HCT116 (cell line): ENCODE data around the gene FAM72D. TPM values are rescaled to one million over a fixed set of nuclear protein-coding genes. Genes with fewer than 3 reads are reported as not detected.
"Not testable (repeated sequence)": the region's sequence is repeated elsewhere in the genome, so short reads cannot be mapped to it uniquely, and the experiment has no call there.

ENCODE experiments used
- ATAC-seq: fragments of 200-7000 bp; cut with Tn5 transposase; 2 replicates; pipeline ENCODE4 v1.9.1; 2020; ENCODE audit warnings: mild to moderate bottlenecking, moderate library complexity
- BruUV-seq: library from RNA; stranded (reverse); fragments of 400-500 nt; replicated peaks from 2 replicates; lab custom pipeline; 2021; lab: Mats Ljungman, UMichigan
- CTCF ChIA-PET: fragments of 300-600 bp; sonication (Branson Sonifier 250); formaldehyde crosslinking; loops from one replicate; lab custom pipeline; 2021; ENCODE audit warnings: antibody characterized with exemption; lab: Charles Lee
- POLR2A ChIA-PET: fragments of 300-600, 350-600 bp; sonication (Branson Sonifier 250); formaldehyde crosslinking; loops from one replicate; lab custom pipeline; 2021; ENCODE audit warnings: antibody characterized with exemption; lab: Charles Lee
- RAD21 ChIA-PET, 2 experiments: fragments of 300-600 bp; sonication (Branson Sonifier 250); formaldehyde crosslinking; loops; one replicate each; lab custom pipeline; 2023; ENCODE audit warnings: low total read pairs in 2 of 2; ENCODE audit not compliant: uncharacterized antibody in 2 of 2, unreplicated experiment in 2 of 2, low non-redundant PET in 1 of 2; lab: Charles Lee
- DNase-seq: peaks from one replicate; pipeline ENCODE4 v3.0.0-alpha.2; 2010; ENCODE audit warnings: low read depth, low spot score
- H2AFZ ChIP-seq: fragments of 200-600 bp; shearing (Covaris generic), sonication (generic); 2 replicates; pipeline ENCODE4 v1.6.1; 2017; ENCODE audit warnings: low read depth, mixed run types, mixed read lengths, antibody characterized with exemption, low read length; ENCODE audit not compliant: poor library complexity, severe bottlenecking
- H3K27ac ChIP-seq: 2 replicates; pipeline ENCODE4 v1.5.1; 2012; ENCODE audit warnings: low read depth, low read length
- H3K27me3 ChIP-seq: fragments of 200-600 bp; sonication (generic); 2 replicates; pipeline ENCODE4 v1.6.1; 2016; ENCODE audit warnings: mixed run types, low read length, mixed read lengths; ENCODE audit not compliant: insufficient read depth
- H3K36me3 ChIP-seq, 2 experiments: fragments of 200-500 bp in 1 of 2; fragments of 200-600 bp in 1 of 2; sonication (Bioruptor generic) in 1 of 2; sonication (generic) in 1 of 2; 2 replicates each; pipeline versions ENCODE4 v1.5.1 to v1.6.1; 2014 to 2016; ENCODE audit warnings: low read length in 2 of 2, inconsistent platforms in 1 of 2, mixed read lengths in 1 of 2, mixed run types in 1 of 2; ENCODE audit not compliant: insufficient read depth in 2 of 2, control insufficient read depth in 1 of 2
- H3K4me1 ChIP-seq, 2 experiments: fragments of 200-600 bp in 1 of 2; sonication (generic) in 1 of 2; 2 replicates each; pipeline versions ENCODE4 v1.5.1 to v1.6.1; 2012 to 2017; ENCODE audit warnings: low read length in 2 of 2, inconsistent platforms in 1 of 2, mild to moderate bottlenecking in 1 of 2, mixed read lengths in 1 of 2, mixed run types in 1 of 2, moderate library complexity in 1 of 2; ENCODE audit not compliant: insufficient read depth in 2 of 2, control insufficient read depth in 1 of 2
- H3K4me2 ChIP-seq: fragments of 200-600 bp; sonication (generic); 2 replicates; pipeline ENCODE4 v1.6.1; 2017; ENCODE audit warnings: mixed run types, low read length, mixed read lengths
- H3K4me3 ChIP-seq, 2 experiments: fragments of 200-600 bp in 1 of 2; sonication (generic) in 1 of 2; replicated peaks in 1 of 2; 2 replicates each; pipeline ENCODE4 v1.5.1; 2011 to 2016; ENCODE audit warnings: low read length in 2 of 2, control low read depth in 1 of 2, low read depth in 1 of 2, mild to moderate bottlenecking in 1 of 2, mixed read lengths in 1 of 2, mixed run types in 1 of 2
- H3K79me2 ChIP-seq: fragments of 200-600 bp; sonication (generic); 2 replicates; pipeline ENCODE4 v1.6.1; 2017; ENCODE audit warnings: mild to moderate bottlenecking, mixed run types, low read length, moderate library complexity, mixed read lengths; ENCODE audit not compliant: insufficient read depth
- H3K9ac ChIP-seq: fragments of 200-600 bp; sonication (generic); 2 replicates; pipeline ENCODE4 v1.6.1; 2016; ENCODE audit warnings: low read length, mixed read lengths
- H3K9me2 ChIP-seq: fragments of 200-600 bp; sonication (generic), shearing (Covaris generic); 2 replicates; pipeline ENCODE4 v1.6.1; 2017; ENCODE audit warnings: mixed run types, mild to moderate bottlenecking, moderate library complexity; ENCODE audit not compliant: insufficient read depth
- H3K9me3 ChIP-seq, 2 experiments: fragments of 200-500 bp in 1 of 2; fragments of 200-600 bp in 1 of 2; sonication (Bioruptor generic) in 1 of 2; sonication (generic) in 1 of 2; 2 replicates each; pipeline ENCODE4 v1.6.1; 2014 to 2017; ENCODE audit warnings: low read length in 2 of 2, mixed read lengths in 2 of 2, inconsistent platforms in 1 of 2, low read depth in 1 of 2, mild to moderate bottlenecking in 1 of 2, mixed run types in 1 of 2, moderate library complexity in 1 of 2; ENCODE audit not compliant: control insufficient read depth in 1 of 2, insufficient read depth in 1 of 2
- H4K20me1 ChIP-seq: fragments of 200-600 bp; sonication (generic), shearing (Covaris generic); 2 replicates; pipeline ENCODE4 v1.6.1; 2017; ENCODE audit warnings: mixed run types, mild to moderate bottlenecking, moderate library complexity; ENCODE audit not compliant: insufficient read depth
- intact Hi-C: fragments of 100-400 bp; cut with micrococcal nuclease; formaldehyde crosslinking; loops from 2 replicates; pipeline ENCODE4 v1.10.0; 2022
- total RNA-seq: library from RNA; stranded (reverse); gene quantifications from one replicate; pipeline ENCODE4 v1.2.1, GENCODE V29; 2021; ENCODE audit not compliant: unreplicated experiment

Gene FAM72D
- total RNA-seq, 1 experiment from 2014 or later: 16.3 TPM

DNA sequence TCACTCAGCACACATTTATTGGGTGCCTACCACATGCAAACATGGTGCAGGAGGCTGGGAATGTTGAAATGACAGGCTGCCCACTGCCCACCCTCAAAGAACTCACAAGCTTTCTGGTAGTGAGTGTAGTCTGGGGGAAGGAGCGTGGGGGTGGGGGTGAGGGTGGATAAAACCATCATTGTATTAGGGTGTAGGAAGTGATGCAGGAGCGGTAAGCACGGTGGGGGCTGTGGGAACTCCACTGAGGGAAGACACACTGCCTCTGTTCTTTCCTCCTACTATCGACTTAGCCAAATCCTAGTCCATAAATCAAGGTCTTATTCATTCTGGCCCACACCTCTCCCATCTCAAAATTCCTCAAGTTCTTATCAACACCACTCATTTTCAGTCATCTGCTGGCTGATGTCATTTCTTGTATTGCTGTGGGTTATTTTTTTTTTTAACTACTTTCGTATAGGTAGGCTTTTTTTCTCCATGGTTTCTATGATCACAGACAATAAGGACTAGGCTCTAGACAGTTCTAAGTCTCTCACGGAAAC lies 21.7 kb upstream of the FAM72D start:
- H3K79me2 ChIP-seq, H3K4me3 ChIP-seq, H3K27me3 ChIP-seq, POLR2A ChIA-PET, RAD21 ChIA-PET, H3K9me3 ChIP-seq, intact Hi-C loops, DNase-seq, H3K27ac ChIP-seq, H3K4me1 ChIP-seq, H3K9me2 ChIP-seq, H2AFZ ChIP-seq, H3K36me3 ChIP-seq, CTCF ChIA-PET, H3K9ac ChIP-seq, H4K20me1 ChIP-seq, ATAC-seq, H3K4me2 ChIP-seq, BruUV-seq: not testable (repeated sequence)

DNA sequence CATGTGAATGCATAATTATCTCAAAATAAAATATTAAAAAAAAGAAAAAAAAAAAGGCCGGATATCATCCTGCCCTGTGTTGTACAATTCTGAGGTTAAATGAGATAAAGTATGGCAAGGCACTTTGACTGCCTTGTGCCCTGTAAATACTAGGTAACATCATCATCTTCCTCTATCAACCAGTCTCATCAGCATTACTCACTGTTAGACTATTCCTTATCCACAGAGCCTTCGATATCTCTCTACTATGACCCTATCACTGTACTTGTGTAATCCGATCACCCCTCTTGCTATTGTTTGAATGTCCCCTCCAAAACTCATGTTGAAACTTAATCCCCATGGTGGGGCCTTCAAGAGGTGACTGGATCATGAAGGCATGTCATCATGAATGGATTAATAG lies 18.9 kb upstream of the FAM72D start:
- H3K9me2 ChIP-seq, DNase-seq, H3K4me2 ChIP-seq, H3K27me3 ChIP-seq, H4K20me1 ChIP-seq, H3K36me3 ChIP-seq, H3K27ac ChIP-seq, RAD21 ChIA-PET, H3K9ac ChIP-seq, H3K4me1 ChIP-seq, H3K79me2 ChIP-seq, ATAC-seq, BruUV-seq, CTCF ChIA-PET, H3K9me3 ChIP-seq, H2AFZ ChIP-seq, POLR2A ChIA-PET, H3K4me3 ChIP-seq, intact Hi-C loops: not testable (repeated sequence)

DNA sequence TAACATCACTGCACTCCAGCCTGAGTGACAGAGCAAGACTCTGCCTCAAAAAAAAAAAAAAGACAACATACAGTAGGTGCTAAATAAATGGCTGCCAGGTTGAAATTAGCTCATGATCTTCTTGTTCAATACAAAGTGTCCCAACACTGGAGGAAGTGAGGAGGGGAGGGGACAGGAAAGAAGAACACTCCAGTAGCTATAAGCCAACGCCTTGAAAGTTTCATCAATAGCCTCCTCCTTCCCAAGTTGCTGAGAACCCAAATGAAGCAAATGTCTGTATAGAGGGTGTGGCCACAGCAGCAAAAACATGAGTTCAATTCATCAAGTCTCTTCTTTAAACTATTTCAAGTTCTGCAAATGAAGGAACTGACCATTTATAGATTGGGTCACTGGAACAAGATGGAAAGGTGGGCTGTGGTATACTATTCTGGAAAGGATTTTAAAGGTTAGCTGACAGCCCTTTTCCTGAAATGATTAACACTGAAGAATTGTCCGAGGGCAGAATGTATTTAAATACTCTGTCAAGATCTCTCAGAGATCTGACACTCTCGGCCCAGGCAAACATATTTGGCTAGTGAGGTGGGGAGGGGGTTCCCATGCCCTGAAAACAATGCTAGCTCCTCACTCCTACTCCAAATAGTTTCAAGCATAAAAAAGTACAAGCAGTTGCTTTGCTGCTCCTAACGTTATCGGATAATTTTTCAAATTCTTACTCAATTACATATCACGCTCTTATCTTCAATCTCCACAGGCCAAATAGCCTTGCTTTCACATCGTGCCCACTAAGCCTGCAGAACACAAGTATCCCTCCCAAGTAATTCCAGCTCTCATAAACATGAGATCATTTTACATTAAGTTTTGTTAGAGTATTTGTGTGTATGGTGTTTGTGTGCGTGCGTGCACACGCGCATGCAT lies 17.6 kb upstream of the FAM72D start:
- RAD21 ChIA-PET, intact Hi-C loops, ATAC-seq: not testable (repeated sequence)

DNA sequence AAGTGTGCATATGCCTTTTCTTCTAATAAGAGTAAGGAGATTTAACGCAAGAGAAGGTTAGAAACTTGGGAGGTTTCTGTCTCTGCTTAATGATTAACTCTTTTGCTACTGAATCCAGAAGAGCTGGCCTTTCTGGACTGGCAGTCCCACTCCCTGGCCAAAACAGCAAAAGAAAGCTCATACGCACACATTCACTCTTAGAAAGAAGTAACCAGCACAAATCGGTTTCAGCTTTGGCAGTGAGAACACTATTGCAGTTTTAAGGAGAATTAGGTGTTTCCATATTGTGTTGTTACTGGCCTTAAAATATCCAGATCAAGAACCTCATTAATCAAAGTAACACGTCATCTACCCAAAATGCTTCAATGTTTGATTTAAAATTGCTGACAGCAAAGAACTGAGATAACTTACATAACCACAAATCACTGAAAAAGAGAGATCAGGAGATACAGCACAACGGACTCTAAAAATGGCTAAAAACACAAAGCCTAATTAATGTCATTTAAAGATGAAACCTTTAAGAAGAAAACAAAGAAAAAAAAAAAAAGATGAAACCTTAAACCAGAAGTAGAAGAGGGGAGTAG lies 16.9 kb upstream of the FAM72D start:
- intact Hi-C loops, H3K4me1 ChIP-seq, H3K9me2 ChIP-seq, H3K27ac ChIP-seq, CTCF ChIA-PET, H3K79me2 ChIP-seq, H3K4me3 ChIP-seq, H2AFZ ChIP-seq, H3K36me3 ChIP-seq, H3K9ac ChIP-seq, H3K4me2 ChIP-seq, DNase-seq, BruUV-seq, ATAC-seq, POLR2A ChIA-PET, H4K20me1 ChIP-seq, H3K9me3 ChIP-seq, RAD21 ChIA-PET, H3K27me3 ChIP-seq: not testable (repeated sequence)

More for the DNA sequence above, 17.6 kb upstream of the FAM72D start:
- H3K9me3 ChIP-seq, H3K27ac ChIP-seq, H3K4me3 ChIP-seq, H3K9ac ChIP-seq, BruUV-seq, H3K79me2 ChIP-seq, H3K36me3 ChIP-seq, H3K27me3 ChIP-seq, H2AFZ ChIP-seq, CTCF ChIA-PET, H4K20me1 ChIP-seq, DNase-seq, H3K4me2 ChIP-seq, H3K4me1 ChIP-seq, POLR2A ChIA-PET, H3K9me2 ChIP-seq: not testable (repeated sequence)
